Fibroblast of peridontal ligament (primary cell): ENCODE results near the gene PVRIG.
"Not testable (repeated sequence)": the region's sequence is repeated elsewhere in the genome, so short reads cannot be mapped to it uniquely, and the experiment has no call there.

Source experiments
- DNase-seq: peaks from one replicate; pipeline ENCODE4 v3.0.0-alpha.2; 2010; ENCODE audit errors: extremely low read depth

The PVRIG gene

DNA sequence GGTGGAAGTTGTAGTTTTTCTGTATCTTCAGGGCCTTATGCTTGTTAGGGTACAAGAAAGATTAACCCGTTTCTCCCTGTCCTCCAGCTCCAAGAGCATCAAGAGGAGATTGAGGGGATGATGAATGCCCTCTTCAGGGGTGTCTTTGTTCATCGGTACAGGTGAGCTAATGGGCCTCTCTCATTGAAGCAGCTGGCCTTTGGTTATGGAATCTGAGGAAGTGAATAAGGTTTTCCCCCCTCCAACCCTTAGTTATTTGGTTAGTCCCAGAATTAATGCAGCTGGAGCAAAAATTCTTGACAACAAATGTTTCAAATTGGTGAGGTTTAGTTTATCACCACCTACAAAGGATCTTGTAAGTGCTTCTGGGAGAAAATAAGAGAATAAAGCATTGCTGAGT, 24.5 kb upstream of the PVRIG start:
- DNase-seq = no peak

DNA sequence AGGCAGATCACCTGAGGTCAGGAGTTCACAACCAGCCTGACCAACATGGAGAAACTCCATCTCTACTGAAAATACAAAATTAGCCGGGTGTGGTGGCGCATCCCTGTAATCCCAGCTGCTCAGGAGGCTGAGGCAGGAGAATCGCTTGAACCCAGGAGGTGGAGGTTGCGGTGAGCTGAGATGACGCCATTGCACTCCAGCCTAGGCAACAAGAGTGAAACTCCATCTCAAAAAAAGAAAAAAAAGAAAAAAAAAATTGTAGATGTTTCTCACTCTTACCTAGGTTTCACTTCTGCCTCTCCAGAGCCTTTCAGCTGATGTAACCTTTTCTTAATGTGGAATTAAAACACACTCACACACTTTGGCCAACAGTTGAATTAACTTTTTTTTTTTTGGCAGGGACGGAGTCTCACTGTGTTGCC, 23.8 kb upstream of the PVRIG start:
- not testable (repeated sequence) for DNase-seq

DNA sequence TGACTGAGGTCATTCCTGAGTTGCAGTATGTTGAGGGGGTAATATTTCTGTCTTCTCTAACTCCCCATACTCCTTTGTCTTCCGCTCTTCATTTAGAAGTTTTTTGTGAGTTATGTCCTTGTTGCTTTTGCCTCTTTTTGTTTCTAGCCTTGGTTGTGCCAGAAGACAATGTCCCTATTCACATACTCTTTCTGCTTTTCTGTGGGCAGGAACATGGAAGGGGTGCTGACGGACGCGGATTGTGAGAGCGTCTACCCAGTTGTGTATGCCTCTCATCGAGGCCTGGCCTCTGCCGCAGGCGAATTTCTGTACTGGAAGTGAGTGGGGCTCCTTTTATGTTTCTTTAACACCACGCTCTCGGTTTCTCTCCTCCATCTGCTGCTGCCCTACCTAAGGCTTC, 21.5 kb upstream of the PVRIG start:
- DNase-seq = no peak

DNA sequence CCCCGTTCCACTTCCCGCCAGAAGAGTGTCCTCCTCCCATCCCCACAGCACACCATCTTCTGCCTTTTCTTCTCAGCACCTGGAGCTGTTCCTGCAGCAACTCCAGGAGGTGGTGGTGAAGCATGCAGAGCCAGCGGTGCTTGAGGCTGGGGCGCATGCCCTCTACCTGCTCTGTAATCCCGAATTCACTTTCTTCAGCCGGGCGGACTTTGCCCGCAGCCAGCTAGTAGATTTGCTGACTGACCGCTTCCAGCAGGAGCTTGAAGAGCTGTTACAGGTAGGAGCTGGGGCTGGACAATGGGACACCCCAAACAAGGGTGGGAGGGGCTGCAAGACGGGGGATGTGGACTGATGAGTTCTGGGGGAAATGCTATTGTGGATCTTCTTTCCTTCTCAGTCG, 19.1 kb upstream of the PVRIG start:
- no peak for DNase-seq

DNA sequence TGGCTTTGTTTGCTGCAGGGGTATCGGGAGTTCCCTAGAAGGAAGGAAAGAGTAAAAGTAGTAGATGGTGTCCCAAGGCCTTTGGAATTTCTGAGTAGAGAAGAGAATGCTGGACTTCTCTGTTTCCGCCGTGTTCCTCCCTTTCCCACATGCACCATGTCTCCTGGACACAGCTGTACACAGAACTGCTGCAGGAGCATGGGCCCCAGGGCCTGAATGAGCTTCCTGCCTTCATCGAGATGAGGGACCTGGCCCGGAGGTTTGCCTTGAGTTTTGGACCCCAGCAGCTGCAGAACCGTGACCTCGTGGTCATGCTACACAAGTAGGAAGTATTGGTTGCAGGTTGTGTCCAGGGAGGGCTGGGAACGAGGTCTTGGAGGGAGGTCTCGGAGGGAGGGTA, 15.3 kb upstream of the PVRIG start:
- DNase-seq = no peak

DNA sequence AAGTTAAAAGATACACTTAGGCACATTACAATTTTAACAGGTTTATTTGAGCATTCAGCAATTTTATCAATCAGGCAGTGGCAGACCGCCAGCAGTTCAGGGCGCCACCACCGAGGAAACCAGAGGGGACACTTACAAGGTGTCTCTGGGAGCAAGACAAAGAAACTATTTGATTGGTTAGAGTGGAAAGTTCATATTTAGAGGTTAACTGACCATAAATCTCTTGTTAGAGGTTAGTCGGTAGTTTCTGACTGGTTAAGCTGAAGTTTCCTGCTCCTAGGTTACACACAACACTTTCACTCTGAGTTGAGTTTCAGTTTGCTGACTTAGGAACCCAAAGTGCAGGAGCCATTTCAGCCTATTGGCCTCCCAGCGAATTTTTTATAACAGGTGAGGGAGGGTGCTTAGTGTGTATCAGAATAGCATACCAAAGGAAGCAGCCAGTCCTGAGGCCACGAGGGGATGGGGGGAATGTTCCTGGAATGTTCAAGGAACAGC, 10.8 kb upstream of the PVRIG start:
- no peak for DNase-seq

DNA sequence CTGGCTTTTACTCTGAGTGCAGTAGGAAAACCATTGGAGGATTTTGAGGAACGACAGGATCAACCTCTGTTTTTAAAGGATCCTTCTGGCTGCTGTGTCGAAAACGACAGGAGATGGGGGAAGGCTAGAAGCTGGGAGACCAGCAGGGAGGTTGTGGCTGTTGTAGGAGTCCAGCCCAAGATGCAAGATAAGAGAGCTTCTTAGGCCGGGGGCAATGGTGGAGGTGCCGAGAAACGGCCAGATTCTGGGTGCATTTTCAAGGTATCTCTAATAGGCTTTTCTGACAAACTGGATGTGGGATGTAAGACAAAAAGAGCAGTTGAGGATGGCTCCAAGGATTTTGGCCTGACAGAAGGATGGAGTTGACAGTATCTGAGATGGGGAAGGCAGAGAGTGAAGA, 10.3 kb upstream of the PVRIG start:
- no peak for DNase-seq

DNA sequence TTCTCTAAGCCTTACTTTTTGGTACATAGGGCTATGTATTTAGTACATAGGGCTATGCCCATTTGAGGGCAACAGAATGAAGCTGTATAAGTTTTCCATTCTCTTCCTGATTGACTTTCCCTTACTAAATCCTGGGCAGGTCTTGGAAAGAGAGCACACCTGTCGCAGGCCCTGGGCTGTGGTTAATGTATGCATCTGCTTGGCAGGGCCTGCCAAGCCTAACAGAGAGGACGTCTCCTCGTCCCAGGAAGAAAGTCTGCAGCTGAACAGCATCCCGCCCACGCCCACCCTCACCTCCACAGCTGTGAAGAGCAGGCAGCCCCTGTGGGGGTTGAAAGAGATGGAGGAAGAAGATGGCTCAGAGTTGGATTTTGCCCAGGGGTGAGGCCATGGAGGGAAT, 8.9 kb upstream of the PVRIG start:
- DNase-seq = no peak

DNA sequence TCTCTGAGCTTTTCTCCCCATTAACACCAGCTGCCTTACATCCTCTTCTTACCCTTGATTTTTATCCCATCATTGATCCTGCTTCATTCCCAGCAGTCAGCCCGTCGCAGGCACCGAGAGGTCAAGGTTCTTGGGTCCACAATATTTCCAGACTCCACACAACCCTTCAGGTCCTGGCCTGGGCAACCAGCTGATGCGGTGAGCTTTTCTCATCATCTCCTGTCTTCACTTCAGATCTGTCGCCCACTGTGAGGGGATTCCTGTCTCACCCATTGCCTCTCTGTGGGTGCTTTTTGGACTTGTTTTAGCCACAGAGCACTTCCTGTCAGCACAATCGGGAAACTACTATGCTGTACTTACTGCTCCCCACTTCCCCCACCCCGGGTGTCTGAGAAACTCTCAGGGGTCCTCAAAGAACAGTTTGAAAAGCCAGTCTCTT, 8.4 kb upstream of the PVRIG start:
- no peak for DNase-seq

DNA sequence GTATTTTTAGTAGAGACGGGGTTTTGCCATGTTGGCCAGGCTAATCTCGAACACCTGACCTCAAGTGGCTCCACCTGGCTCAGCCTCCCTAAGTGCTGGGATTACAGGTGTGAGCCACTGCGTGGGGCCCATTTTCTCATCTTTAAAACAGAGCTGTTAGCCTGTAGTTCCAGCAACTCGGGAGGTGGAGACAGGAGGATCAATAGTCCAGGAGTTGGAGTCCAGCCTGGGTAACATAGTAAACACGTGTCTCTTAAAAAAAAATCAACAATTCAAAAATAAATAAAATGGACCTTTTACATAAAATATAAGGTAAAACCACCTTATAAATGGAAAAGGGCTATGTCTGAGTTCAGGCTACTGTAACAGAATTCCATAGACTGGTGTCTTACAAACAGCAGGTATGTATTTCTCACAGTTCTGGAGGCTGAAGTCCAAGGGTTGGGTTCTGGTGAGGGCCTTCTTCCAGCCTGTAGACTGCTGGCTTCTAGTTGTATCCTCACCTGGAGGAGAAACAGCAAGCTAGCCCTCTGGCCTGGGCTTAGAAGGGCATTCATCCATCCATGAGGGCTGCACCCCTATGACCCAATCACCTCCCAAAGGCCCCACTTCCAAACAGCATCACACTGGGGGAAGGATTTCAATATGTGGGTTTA, 7.0 kb upstream of the PVRIG start:
- DNase-seq = no peak

DNA sequence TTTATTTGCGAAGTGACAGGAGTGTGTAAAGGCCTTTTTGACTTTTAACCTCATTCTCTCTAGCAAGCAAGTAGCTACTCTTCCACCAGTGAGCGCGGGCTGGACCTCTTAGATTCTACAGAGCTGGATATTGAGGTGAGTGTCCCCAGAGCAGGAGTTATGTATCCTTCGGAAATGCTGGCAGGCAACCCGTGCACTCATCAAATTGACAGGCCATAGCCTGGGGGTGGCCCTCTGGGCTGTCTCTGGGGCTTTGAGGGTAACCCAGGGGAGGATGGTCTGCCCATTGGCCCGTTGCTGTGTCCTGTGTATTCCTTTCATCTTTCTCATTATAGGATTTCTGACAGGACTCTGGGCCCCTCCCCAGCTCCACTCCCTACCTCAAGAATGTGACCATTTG, 6.1 kb upstream of the PVRIG start:
- no peak for DNase-seq

DNA sequence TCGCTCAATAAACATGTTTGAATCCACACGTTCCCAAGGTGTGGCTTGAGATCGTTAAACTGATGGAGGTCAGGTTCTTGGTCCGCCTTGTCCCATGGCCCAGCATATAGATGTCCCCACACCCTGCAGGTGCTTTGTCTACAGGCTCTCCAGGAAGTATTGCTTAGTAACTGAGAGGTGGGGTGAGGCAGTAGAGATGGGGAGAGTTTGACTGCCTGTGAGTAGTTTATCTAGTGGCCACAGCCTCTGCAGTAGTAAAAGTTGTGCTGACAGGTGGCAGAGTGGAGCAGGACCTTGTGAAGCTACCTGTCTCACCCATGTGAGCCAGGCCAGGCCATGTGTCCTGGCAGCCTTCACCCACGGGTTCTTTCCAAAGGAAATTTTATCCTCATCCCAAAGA, 5.4 kb upstream of the PVRIG start:
- DNase-seq = not testable (repeated sequence)

DNA sequence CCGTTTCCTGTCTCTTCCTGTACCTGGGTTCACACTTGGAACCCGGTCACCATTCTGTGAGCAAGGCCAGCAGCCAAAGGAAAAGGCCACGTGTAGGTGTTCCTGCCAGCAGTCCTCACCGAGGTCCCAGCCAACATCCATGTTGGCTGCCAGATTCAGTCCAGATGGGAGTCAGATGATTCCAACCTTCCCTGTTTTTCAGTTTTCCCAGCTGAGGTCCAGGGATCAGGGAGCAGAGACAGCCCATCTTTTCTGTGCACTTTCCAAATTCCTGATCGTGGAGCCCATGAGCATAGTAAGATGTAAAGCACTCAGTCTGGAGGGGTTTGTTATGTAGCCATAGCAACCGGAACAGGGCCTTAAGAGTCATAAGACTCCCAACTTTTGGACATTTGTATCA, 3.9 kb upstream of the PVRIG start:
- DNase-seq = peak; percentile 35

DNA sequence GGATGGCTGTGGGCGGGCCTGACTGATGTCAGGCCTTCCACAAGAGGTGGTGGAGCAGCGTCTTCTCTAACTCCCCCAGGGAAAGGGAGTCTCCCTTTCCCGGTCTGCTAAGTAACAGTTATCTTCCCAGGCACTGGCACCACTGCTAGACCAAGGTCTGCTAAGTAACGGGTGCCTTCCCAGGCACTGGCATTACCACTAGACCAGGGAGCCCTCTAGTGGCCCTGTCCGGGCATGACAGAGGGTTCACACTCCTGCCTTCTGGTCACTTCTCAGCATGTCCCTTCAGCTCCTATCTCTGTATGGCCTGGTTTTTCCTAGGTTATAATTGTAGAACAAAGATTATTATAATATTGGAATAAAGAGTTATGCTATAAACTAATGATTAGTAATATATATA, 1.8 kb upstream of the PVRIG start:
- peak; percentile 45 for DNase-seq

DNA sequence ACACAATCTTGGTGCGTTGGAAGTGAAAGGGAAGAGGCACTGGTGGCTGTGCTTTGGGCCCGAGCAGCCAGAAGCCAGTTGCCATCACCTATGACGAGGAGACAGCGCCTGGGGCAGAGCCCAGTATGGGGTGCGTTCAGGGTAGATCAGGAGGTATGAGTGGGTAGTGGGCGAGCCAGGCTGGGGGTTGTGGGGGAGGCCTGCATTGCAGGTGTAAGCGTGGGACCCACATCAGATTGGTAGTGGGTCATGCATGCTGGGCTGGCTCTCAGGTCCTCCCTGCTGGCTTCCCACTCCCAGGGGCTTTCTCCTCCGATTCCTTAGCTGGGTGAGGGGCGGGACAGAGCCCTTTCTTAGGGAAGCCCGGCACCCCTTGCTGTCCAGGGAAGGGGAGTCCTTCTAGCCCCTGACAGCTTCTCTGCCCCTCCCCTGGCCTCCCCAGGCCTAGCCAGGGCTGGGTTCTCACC, 445 bp upstream of the PVRIG start:
- no peak for DNase-seq

DNA sequence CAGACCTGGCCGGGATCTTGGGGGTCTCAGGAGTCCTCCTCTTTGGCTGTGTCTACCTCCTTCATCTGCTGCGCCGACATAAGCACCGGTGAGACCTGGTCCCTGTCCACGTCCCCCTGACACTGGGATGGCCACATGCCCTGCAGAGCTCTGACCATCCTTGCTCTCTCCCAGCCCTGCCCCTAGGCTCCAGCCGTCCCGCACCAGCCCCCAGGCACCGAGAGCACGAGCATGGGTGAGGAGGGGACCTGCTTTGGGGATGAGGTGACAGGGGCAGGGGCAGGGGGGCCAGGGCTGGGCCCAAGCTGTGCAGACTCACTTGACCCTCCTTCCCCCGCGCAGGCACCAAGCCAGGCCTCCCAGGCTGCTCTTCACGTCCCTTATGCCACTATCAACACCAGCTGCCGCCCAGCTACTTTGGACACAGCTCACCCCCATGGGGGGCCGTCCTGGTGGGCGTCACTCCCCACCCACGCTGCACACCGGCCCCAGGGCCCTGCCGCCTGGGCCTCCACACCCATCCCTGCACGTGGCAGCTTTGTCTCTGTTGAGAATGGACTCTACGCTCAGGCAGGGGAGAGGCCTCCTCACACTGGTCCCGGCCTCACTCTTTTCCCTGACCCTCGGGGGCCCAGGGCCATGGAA, 959 bp downstream of the PVRIG start:
- DNase-seq = no peak

DNA sequence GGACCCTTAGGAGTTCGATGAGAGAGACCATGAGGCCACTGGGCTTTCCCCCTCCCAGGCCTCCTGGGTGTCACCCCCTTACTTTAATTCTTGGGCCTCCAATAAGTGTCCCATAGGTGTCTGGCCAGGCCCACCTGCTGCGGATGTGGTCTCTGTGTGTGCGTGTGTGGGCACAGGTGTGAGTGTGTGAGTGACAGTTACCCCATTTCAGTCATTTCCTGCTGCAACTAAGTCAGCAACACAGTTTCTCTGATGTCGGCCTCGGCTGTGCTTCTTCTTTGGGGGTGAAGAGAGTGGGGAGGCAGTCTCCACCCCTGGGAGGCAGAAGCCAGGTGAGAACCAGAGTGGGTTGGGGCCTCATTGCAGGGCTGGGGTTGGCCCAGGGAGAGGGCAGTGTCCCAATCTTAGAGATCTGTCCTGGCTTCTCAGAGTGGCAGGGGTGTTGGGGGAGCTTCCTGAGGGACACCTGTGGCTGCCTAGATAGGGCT, 1.5 kb downstream of the PVRIG start:
- no peak for DNase-seq

DNA sequence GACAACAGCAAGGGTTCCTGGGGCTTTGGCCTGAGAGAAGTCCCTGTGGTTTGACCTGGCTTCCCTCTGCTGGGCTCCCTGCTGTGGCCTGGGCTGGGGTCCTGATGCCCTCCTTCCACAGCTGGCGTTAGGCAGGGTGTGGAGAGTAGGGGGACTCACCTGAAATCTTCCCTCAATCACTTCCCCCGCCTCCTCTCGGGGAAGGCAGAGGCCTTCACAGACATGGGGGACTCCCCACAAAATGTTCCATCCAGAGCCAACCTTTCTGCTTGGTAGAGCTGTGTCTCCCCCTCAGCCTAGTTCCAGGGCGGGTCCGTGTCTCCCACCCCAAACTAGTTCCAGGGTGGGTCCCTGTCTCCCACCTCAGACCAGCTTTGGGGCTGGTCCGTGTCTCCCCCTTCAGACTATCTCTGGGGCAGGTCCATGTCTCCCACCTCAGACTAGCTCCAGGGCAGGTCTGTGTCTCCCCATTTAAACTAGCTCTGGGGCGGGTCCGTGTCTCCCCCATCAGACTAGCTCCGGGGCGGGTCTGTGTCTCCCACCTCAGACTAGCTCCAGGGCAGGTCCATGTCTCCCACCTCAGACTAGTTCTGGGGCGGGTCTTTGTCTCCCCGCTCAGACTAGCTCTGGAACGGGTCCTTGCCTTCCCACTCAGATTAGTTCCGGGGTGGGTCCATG, 2.2 kb downstream of the PVRIG start:
- DNase-seq = no peak

DNA sequence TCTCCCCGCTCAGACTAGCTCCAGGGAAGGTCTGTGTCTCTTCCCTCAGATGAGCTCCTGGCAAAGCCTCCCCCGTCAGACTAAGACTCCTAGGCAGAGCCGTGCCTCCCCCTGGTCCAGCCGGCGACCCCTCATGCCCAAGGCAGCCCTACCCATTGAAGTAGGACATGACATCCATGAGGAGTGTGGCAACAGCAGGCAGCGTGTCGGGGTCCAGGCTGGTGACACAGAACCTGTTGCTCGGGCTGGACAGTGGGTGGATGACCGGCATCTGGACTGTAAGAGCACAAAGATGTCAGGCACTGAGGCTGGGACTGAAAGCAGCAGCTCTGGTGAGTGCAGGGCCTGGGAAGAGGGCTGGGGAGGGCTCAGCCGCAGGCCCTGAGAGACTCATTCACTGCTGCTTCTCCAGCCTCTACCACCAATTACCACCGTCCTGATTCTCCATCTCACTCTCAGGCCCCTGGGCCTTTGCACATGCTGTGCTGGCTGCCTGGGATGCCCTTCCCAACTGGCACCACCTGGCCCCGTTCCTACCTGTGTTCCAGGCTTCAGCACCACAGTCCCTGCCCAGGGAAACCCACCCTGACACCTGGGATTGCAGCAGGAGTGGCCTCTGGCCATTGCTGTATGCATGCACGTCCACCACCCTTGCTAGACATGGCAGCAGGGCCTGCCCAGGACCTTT, 2.8 kb downstream of the PVRIG start:
- no peak for DNase-seq

DNA sequence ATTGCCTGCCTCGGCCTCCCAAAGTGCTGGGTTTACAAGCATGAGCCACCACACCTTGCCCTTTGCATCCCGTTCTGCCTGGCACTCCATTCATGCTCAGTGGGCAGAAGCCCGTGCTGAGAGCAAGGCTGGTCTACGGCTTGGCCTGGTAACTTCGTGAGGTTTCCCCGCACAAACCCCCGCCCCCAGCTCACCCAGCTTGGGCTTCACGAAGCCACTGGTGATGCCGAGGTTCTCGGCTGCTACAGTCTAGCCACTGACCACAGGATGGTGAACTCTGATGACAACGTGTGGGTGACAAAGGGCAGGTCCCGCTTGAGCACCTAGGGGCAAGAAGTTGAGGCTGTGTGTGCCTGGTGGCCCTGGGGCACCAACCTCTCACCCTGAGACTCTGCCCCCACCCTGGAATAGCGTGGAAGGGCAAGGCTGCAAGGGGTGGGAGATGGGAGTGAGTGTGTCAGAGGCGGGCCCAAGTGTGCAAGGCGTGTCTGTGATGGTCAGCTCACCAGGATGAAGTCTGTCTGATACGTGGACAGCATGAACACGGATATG, 3.7 kb downstream of the PVRIG start:
- not testable (repeated sequence) for DNase-seq

DNA sequence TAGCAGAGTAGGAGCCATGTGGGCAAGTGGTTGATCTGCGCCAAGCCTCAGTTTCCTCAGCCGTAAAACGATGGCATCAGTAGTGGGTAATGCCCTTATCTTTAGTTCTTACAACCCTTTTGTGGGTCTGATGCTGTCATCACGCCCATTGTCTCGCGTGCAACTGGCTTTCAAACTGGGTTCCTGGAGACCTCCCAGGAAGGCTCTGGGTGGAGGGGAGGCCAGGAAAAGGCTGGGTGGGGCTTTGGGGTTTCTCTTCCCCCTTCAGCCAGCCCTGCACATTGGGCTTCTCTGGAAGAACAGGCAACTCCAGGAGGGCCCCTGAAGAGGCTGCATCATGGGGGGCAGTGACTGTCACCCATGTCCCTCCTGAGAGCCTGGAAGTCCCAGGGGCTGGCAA, 5.1 kb downstream of the PVRIG start:
- not testable (repeated sequence) for DNase-seq
